ENCODE data around the gene TNNI3K.

The TNNI3K gene

GRCh38 chr1:74474585-74474984 lies 239.4 kb downstream of the TNNI3K start:
- no peak for DNase-seq (ENCODE audit: low read depth in 1 of 2, low spot score in 1 of 2)
- Histone ChIP-seq H3K27me3 (ENCODE audit: insufficient read depth, poor library complexity, severe bottlenecking) (no peaks in the 10 kb centered on the region), H3K27ac (replicated peaks) (no peak overlapping the region), H3K4me3 (replicated peaks; ENCODE audit: insufficient read depth, low read length) (no peak overlapping the region)
- no peak for TF ChIP-seq GABPA (IDR thresholded peaks at IDR 0.05; ENCODE audit: low read depth)
- TF ChIP-seq POLR2AphosphoS5 (IDR thresholded peaks at IDR 0.05; ENCODE audit: low read depth), result no peak

DNA sequence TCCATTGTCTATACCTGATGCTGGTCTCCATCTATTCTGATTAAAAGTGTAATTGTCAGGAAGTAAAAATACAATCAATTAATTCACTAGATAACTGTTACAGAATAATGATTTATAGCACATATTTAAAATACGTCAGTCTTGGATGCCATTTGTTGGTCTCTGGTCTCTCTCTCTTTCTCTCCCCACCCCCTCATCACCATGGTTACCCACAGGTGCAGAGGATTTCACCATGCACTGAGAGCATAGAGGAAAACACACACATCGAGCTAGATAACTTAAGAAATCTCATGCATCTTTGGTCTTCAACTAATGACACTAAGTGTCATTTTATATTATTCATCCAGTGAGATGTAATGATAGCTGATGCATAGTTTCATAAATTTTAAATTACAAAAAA lies 243.8 kb downstream of the TNNI3K start:
- Histone ChIP-seq H3K27ac (replicated peaks) (no peak overlapping the region), H3K27me3 (ENCODE audit: insufficient read depth, poor library complexity, severe bottlenecking) (no peaks in the 10 kb centered on the region), H3K4me3 (replicated peaks; ENCODE audit: insufficient read depth, low read length) (no peak overlapping the region)
- TF ChIP-seq, protein P1, sequence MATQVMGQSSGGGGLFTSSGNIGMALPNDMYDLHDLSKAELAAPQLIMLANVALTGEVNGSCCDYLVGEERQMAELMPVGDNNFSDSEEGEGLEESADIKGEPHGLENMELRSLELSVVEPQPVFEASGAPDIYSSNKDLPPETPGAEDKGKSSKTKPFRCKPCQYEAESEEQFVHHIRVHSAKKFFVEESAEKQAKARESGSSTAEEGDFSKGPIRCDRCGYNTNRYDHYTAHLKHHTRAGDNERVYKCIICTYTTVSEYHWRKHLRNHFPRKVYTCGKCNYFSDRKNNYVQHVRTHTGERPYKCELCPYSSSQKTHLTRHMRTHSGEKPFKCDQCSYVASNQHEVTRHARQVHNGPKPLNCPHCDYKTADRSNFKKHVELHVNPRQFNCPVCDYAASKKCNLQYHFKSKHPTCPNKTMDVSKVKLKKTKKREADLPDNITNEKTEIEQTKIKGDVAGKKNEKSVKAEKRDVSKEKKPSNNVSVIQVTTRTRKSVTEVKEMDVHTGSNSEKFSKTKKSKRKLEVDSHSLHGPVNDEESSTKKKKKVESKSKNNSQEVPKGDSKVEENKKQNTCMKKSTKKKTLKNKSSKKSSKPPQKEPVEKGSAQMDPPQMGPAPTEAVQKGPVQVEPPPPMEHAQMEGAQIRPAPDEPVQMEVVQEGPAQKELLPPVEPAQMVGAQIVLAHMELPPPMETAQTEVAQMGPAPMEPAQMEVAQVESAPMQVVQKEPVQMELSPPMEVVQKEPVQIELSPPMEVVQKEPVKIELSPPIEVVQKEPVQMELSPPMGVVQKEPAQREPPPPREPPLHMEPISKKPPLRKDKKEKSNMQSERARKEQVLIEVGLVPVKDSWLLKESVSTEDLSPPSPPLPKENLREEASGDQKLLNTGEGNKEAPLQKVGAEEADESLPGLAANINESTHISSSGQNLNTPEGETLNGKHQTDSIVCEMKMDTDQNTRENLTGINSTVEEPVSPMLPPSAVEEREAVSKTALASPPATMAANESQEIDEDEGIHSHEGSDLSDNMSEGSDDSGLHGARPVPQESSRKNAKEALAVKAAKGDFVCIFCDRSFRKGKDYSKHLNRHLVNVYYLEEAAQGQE (IDR thresholded peaks at IDR 0.05; ENCODE audit: insufficient replicate concordance, low read depth), result no peak
- TF ChIP-seq, protein P2, sequence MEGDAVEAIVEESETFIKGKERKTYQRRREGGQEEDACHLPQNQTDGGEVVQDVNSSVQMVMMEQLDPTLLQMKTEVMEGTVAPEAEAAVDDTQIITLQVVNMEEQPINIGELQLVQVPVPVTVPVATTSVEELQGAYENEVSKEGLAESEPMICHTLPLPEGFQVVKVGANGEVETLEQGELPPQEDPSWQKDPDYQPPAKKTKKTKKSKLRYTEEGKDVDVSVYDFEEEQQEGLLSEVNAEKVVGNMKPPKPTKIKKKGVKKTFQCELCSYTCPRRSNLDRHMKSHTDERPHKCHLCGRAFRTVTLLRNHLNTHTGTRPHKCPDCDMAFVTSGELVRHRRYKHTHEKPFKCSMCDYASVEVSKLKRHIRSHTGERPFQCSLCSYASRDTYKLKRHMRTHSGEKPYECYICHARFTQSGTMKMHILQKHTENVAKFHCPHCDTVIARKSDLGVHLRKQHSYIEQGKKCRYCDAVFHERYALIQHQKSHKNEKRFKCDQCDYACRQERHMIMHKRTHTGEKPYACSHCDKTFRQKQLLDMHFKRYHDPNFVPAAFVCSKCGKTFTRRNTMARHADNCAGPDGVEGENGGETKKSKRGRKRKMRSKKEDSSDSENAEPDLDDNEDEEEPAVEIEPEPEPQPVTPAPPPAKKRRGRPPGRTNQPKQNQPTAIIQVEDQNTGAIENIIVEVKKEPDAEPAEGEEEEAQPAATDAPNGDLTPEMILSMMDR (IDR thresholded peaks at IDR 0.05; ENCODE audit: insufficient read depth, low read length), result no peak
- TF ChIP-seq SPI1 (IDR thresholded peaks at IDR 0.05; ENCODE audit: borderline replicate concordance, low read depth) (no peak), POLR2AphosphoS5 (IDR thresholded peaks at IDR 0.05; ENCODE audit: low read depth) (no peak), GABPA (IDR thresholded peaks at IDR 0.05; ENCODE audit: low read depth) (no peak)
- DNase-seq (ENCODE audit: low read depth in 1 of 2, low spot score in 1 of 2), result no peak

- no peak for DNase-seq (ENCODE audit: low read depth in 1 of 2, low spot score in 1 of 2)
- TF ChIP-seq POLR2AphosphoS5 (IDR thresholded peaks at IDR 0.05; ENCODE audit: low read depth) (no peak), SPI1 (IDR thresholded peaks at IDR 0.05; ENCODE audit: borderline replicate concordance, low read depth) (no peak), GABPA (IDR thresholded peaks at IDR 0.05; ENCODE audit: low read depth) (no peak)
- TF ChIP-seq, protein P1 (IDR thresholded peaks at IDR 0.05; ENCODE audit: insufficient replicate concordance, low read depth), result no peak
- TF ChIP-seq, protein P2 (IDR thresholded peaks at IDR 0.05; ENCODE audit: insufficient read depth, low read length), result no peak
- Histone ChIP-seq H3K27me3 (ENCODE audit: insufficient read depth, poor library complexity, severe bottlenecking) (no peaks in the 10 kb centered on the region), H3K4me3 (replicated peaks; ENCODE audit: insufficient read depth, low read length) (no peak overlapping the region), H3K27ac (replicated peaks) (no peak overlapping the region)
Observed at GRCh38 chr1:74480068-74480467, 244.9 kb downstream of the TNNI3K start.

GRCh38 chr1:74481607-74482006 lies 246.4 kb downstream of the TNNI3K start:
- no peak for DNase-seq (ENCODE audit: low read depth in 1 of 2, low spot score in 1 of 2)

More at GRCh38 chr1:74481607-74482006, 246.4 kb downstream of the TNNI3K start:
- no peak overlapping the region for H3K4me3 ChIP-seq (replicated peaks; ENCODE audit: insufficient read depth, low read length)
- TF ChIP-seq GABPA (IDR thresholded peaks at IDR 0.05; ENCODE audit: low read depth) (no peak), POLR2AphosphoS5 (IDR thresholded peaks at IDR 0.05; ENCODE audit: low read depth) (no peak), SPI1 (IDR thresholded peaks at IDR 0.05; ENCODE audit: borderline replicate concordance, low read depth) (no peak)
- TF ChIP-seq, protein P1 (IDR thresholded peaks at IDR 0.05; ENCODE audit: insufficient replicate concordance, low read depth), result no peak
- TF ChIP-seq, protein P2 (IDR thresholded peaks at IDR 0.05; ENCODE audit: insufficient read depth, low read length), result no peak
- H3K27ac ChIP-seq (replicated peaks), result no peak overlapping the region
- no peaks in the 10 kb centered on the region for H3K27me3 ChIP-seq (ENCODE audit: insufficient read depth, poor library complexity, severe bottlenecking)

Data from HL-60 (cell line).